ENCODE data around the gene C3orf33. TPM values are rescaled to one million over a fixed set of nuclear protein-coding genes. Genes with fewer than 3 reads are reported as not detected.
A peak's percentile ranks its signal among the peaks of the same experiment; 100 is the strongest.

C3orf33 gene
- total and polyA plus RNA-seq, 2 of the 13 experiments (the other 11 are each of a cell fraction or from before 2014, with no cell fraction given), result 9.2 to 12.6 TPM

- TF ChIP-seq ZNF761 (CRISPR knock-in tag; conservative IDR thresholded peaks at IDR 0.05), result peak; percentile 58; the same call in 1 of the 2 replicates
Observed at GRCh38 chr3:155805802-155806618, at the start of gene C3orf33 (continued).

DNA sequence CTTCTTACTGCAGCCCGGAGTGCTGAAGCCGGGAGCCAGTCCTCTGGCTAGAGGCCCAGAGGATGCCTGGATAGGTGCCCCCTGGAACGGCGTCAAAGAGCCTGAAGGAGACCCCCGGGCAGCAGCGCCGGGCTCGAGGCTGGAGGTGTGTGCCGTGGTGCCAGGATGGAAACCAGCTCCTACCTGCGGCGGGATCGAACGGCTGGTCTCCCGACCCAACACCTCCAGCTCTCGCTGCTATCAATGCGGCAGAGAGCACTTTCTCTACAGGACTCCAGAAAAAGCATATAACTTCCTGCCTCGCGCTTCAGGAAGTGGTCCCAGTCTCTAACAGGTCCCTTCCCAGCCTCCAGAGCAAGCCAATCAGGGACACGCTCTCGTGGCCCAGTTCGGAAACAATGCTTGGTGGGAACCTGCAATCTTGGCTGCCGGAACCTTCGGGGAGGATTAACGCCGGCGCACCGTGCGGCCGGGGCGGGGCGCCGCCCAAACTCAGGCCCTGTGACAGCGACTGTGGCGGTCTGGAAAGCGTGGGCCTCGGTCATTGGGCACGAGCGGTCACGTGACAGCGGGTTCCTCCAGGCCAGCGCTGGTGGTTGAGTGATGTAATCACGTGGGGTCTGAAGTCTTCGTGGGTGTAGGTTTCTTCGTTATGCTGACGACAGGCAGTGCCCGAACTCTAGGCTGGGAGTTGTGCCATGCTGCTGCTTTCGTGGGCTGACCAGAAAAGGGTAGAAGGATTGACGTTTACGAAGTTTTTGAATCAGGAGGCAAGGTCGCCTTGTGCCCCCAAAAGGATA is 48.3 kb upstream of the C3orf33 start, which contains the start of gene SLC33A1:
TSS of gene SLC33A1 (minus strand) at position 287 of the 800 bp plus-strand sequence. CDS start 430 bp downstream, outside the sequence.
- intact Hi-C loops (cut with micrococcal nuclease; ENCODE audit: unreplicated experiment), result loop anchor here (1.0 to 10.0 kb wide), 4 partner anchors 16 to 470 kb away; partner anchors contain the start of genes C3orf33, GMPS and PLCH1
- 24% methylated on average over 9 of the region's 50 CpGs for WGBS (ENCODE audit: low lambda C conversion rate)
- no peaks in the 10 kb centered on the region; a peak in 1 of 5 replicates for H3K27me3 ChIP-seq (ENCODE audit: control insufficient read depth in 1 of 2, insufficient read depth in 2 of 2, low read length in 2 of 2)
- TF ChIP-seq, protein P1, sequence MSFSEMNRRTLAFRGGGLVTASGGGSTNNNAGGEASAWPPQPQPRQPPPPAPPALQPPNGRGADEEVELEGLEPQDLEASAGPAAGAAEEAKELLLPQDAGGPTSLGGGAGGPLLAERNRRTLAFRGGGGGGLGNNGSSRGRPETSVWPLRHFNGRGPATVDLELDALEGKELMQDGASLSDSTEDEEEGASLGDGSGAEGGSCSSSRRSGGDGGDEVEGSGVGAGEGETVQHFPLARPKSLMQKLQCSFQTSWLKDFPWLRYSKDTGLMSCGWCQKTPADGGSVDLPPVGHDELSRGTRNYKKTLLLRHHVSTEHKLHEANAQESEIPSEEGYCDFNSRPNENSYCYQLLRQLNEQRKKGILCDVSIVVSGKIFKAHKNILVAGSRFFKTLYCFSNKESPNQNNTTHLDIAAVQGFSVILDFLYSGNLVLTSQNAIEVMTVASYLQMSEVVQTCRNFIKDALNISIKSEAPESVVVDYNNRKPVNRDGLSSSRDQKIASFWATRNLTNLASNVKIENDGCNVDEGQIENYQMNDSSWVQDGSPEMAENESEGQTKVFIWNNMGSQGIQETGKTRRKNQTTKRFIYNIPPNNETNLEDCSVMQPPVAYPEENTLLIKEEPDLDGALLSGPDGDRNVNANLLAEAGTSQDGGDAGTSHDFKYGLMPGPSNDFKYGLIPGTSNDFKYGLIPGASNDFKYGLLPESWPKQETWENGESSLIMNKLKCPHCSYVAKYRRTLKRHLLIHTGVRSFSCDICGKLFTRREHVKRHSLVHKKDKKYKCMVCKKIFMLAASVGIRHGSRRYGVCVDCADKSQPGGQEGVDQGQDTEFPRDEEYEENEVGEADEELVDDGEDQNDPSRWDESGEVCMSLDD (CRISPR knock-in tag; IDR thresholded peaks at IDR 0.05; ENCODE audit: borderline replicate concordance), result no peak; the same call in 1 of the 2 replicates
- TF ChIP-seq, protein P2, sequence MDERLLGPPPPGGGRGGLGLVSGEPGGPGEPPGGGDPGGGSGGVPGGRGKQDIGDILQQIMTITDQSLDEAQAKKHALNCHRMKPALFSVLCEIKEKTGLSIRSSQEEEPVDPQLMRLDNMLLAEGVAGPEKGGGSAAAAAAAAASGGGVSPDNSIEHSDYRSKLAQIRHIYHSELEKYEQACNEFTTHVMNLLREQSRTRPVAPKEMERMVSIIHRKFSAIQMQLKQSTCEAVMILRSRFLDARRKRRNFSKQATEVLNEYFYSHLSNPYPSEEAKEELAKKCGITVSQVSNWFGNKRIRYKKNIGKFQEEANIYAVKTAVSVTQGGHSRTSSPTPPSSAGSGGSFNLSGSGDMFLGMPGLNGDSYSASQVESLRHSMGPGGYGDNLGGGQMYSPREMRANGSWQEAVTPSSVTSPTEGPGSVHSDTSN (CRISPR knock-in tag; IDR thresholded peaks at IDR 0.05), result peak; percentile 28
- TF ChIP-seq BRCA1 (CRISPR knock-in tag; IDR thresholded peaks at IDR 0.05) (0 out of 2 replicates have a peak, but pooled peaks have one; percentile 12), ZNF782 (CRISPR knock-in tag; IDR thresholded peaks at IDR 0.05; ENCODE audit: borderline replicate concordance) (peak; percentile 87; the same call in 1 of the 2 replicates), ZNF329 (CRISPR knock-in tag; IDR thresholded peaks at IDR 0.05; ENCODE audit: low read depth) (no peak), MTF2 (CRISPR knock-in tag; IDR thresholded peaks at IDR 0.05; ENCODE audit: borderline replicate concordance) (no peak), ZNF564 (CRISPR knock-in tag; IDR thresholded peaks at IDR 0.05) (peak; percentile 49; the same call in 1 of the 2 replicates), ZC3H13 (CRISPR knock-in tag; IDR thresholded peaks at IDR 0.05) (no peak; the same call in 1 of the 2 replicates), JARID2 (CRISPR knock-in tag; IDR thresholded peaks at IDR 0.05; ENCODE audit: insufficient replicate concordance) (peak; percentile 88), SOX13 (IDR thresholded peaks at IDR 0.05) (no peak), SOX13 (CRISPR knock-in tag; conservative IDR thresholded peaks at IDR 0.05 in 1 of 2, IDR thresholded peaks at IDR 0.05 in 1 of 2) (peak in 1 of 2 experiments; percentile 84; a peak in 2 of 4 replicates), ZNF34 (CRISPR knock-in tag; IDR thresholded peaks at IDR 0.05; ENCODE audit: borderline replicate concordance) (peak; percentile 95), DNMT3B (CRISPR knock-in tag; conservative IDR thresholded peaks at IDR 0.05) (peak; percentile 79)
- TF ChIP-seq, protein P3, sequence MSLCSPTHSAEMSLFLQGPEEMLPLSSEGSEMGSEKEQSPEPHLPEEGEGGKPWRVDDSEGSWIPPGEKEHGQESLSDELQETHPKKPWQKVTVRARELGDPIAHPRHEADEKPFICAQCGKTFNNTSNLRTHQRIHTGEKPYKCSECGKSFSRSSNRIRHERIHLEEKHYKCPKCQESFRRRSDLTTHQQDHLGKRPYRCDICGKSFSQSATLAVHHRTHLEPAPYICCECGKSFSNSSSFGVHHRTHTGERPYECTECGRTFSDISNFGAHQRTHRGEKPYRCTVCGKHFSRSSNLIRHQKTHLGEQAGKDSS (CRISPR knock-in tag; IDR thresholded peaks at IDR 0.05; ENCODE audit: borderline replicate concordance, low read depth), result peak; percentile 98

More for the DNA sequence above, 48.3 kb upstream of the C3orf33 start, which contains the start of gene SLC33A1:
- peak; percentile 97 for FAIRE-seq
- peak; percentile 98 for ATAC-seq
- BruUV-seq (replicated peaks), result no TSS peak
- Histone ChIP-seq H3K9me3 (ENCODE audit: low read length) (no peaks in the 10 kb centered on the region), H3K9ac (ENCODE audit: insufficient read depth, low read depth, low read length) (peak within 1 kb of the TSS; percentile 93), H4K20me1 (ENCODE audit: insufficient read depth, low read length) (peaks cover 6% of the 10 kb centered on the region; the same call in 1 of the 2 replicates), H3K36me3 (replicated peaks in 1 of 2; ENCODE audit: control insufficient read depth in 1 of 2, insufficient read depth in 2 of 2, low read length in 2 of 2) (no peaks in the 10 kb centered on the region; a peak in 1 of 5 replicates), H2AFZ (ENCODE audit: low read length) (no peak within 1 kb of the TSS), H3K4me1 (ENCODE audit: insufficient read depth, low read length) (peaks cover 35% of the 10 kb centered on the region), H3K4me2 (ENCODE audit: low read depth, low read length) (peak within 1 kb of the TSS; percentile 87), H3K27ac (ENCODE audit: extremely low read length, insufficient read depth, low read length) (peak within 1 kb of the TSS; percentile 97), H3K79me2 (ENCODE audit: insufficient read depth, low read length) (peaks cover 37% of the 10 kb centered on the region), H3K4me3 (replicated peaks in 1 of 3; ENCODE audit: insufficient read depth in 1 of 3, low read depth in 2 of 3, low read length in 3 of 3) (peak within 1 kb of the TSS; percentile 78 to 98 (median 89))
- DNase-seq (ENCODE audit: low spot score), result peak; percentile 98
- in situ Hi-C loops (cut with HindIII; ENCODE audit: extremely low pct_ligation_motif_present, low pct_unique_long_range_greater_than_20kb), result no loop called here
- ChIA-PET POLR2A (interaction anchor here (0.6 to 2.9 kb wide), 6 partner anchors 8 to 116 kb away, joined by 3 to 23 read pairs (median 6); partner anchors contain the start of genes C3orf33 and GMPS), CTCF (ENCODE audit: low intra/inter-chr PET ratio, low total read pairs) (no interaction called here)

Data from HepG2 (cell line).